K562 (cell line): ENCODE data around the gene ETV7. TPM values are rescaled to one million over a fixed set of nuclear protein-coding genes. Genes with fewer than 3 reads are reported as not detected.
A peak's percentile ranks its signal among the peaks of the same experiment; 100 is the strongest.

ENCODE experiments used
- ATAC-seq: fragments of 200-7000 bp; cut with Tn5 transposase; 3 replicates; pipeline ENCODE4 v1.9.1; 2020; ENCODE audit warnings: moderate library complexity
- BruUV-seq: library from RNA; stranded (reverse); fragments of 400-500 nt; replicated peaks from 2 replicates; lab custom pipeline; 2021; lab: Mats Ljungman, UMichigan
- CTCF ChIA-PET: fragments of 300-600 bp; formaldehyde crosslinking; extraction: SDS; loops from one replicate; lab custom pipeline; 2021; ENCODE audit warnings: low intra/inter-chr PET ratio; lab: Yijun Ruan, JAX
- POLR2A ChIA-PET: fragments of 300-600, 350-650 bp; sonication (Branson Sonifier 250); formaldehyde crosslinking; extraction: SDS; loops from one replicate; lab custom pipeline; 2021; ENCODE audit warnings: antibody characterized with exemption, inconsistent platforms; lab: Yijun Ruan, JAX
- DNase-seq, 4 experiments: peaks; one replicate each; pipeline versions ENCODE4 v3.0.0 to v3.0.0-alpha.2; 2011 to 2018; ENCODE audit warnings: low spot score in 3 of 4, mixed read lengths in 3 of 4; ENCODE audit errors: extremely low read depth in 1 of 4
- FAIRE-seq: peaks from 2 replicates; lab custom pipeline; 2011; peaks lifted over from hg19 to GRCh38; lab: Jason Lieb, UNC
- H2AFZ ChIP-seq: 2 replicates; pipeline ENCODE4 v1.6.0; 2011; ENCODE audit warnings: low read depth, low read length, control low read depth, inconsistent platforms
- H3K27ac ChIP-seq: fragments of 200-600 bp; 3 replicates; pipeline ENCODE4 v1.8.0; 2011; ENCODE audit warnings: low read depth, mild to moderate bottlenecking, control low read depth, inconsistent platforms, low read length, moderate library complexity, mixed read lengths; ENCODE audit errors: extremely low read depth
- H3K27me3 ChIP-seq, 2 experiments: fragments of 300-600 bp in 1 of 2; 2 replicates in 1 of 2; 3 replicates in 1 of 2; pipeline versions ENCODE4 v1.6.0 to v1.8.0; 2011; ENCODE audit warnings: inconsistent platforms in 2 of 2, low read length in 2 of 2, mild to moderate bottlenecking in 1 of 2, mixed read lengths in 1 of 2, moderate library complexity in 1 of 2; ENCODE audit not compliant: control insufficient read depth in 2 of 2, insufficient read depth in 2 of 2
- H3K36me3 ChIP-seq: fragments of 300-600 bp; 3 replicates; pipeline ENCODE4 v1.8.0; 2011; ENCODE audit warnings: mild to moderate bottlenecking, low read length, inconsistent platforms; ENCODE audit not compliant: control insufficient read depth, insufficient read depth
- H3K4me1 ChIP-seq, 2 experiments: fragments of 200-600 bp in 1 of 2; replicated peaks in 1 of 2; 2 replicates in 1 of 2; 3 replicates in 1 of 2; pipeline versions ENCODE4 v1.5.1 to v1.8.0; 2011; ENCODE audit warnings: inconsistent platforms in 2 of 2, low read length in 2 of 2, mild to moderate bottlenecking in 1 of 2, mixed read lengths in 1 of 2, moderate library complexity in 1 of 2; ENCODE audit not compliant: control insufficient read depth in 2 of 2, insufficient read depth in 2 of 2
- H3K4me2 ChIP-seq: 2 replicates; pipeline ENCODE4 v1.6.1; 2011; ENCODE audit warnings: low read length, control low read depth, inconsistent platforms, mixed read lengths; ENCODE audit not compliant: insufficient read depth
- H3K4me3 ChIP-seq: fragments of 200-600 bp; sonication (generic), shearing (Covaris generic); 2 replicates; pipeline ENCODE4 v1.5.1; 2016; ENCODE audit warnings: control low read depth, inconsistent platforms
- H3K79me2 ChIP-seq: fragments of 200-600 bp; 3 replicates; pipeline ENCODE4 v1.8.0; 2011; ENCODE audit warnings: low read length, inconsistent platforms; ENCODE audit not compliant: control insufficient read depth, insufficient read depth
- H3K9ac ChIP-seq, 2 experiments: 2 replicates each; pipeline versions ENCODE4 v1.6.0 to v1.6.1; 2011; ENCODE audit warnings: low read depth in 2 of 2, low read length in 2 of 2, control low read depth in 1 of 2, inconsistent platforms in 1 of 2, mild to moderate bottlenecking in 1 of 2, mixed read lengths in 1 of 2; ENCODE audit not compliant: insufficient read depth in 1 of 2
- H3K9me1 ChIP-seq: one replicate; pipeline ENCODE4 v1.6.0; 2011; ENCODE audit warnings: inconsistent platforms, mild to moderate bottlenecking, low read length, moderate library complexity; ENCODE audit not compliant: control insufficient read depth, insufficient read depth
- H3K9me3 ChIP-seq: replicated peaks from 2 replicates; pipeline ENCODE4 v1.5.1; 2011; ENCODE audit warnings: low read depth, low read length, inconsistent platforms; ENCODE audit not compliant: control insufficient read depth, insufficient read depth
- H4K20me1 ChIP-seq: replicated peaks from 2 replicates; pipeline ENCODE4 v1.6.1; 2011; ENCODE audit warnings: low read length, inconsistent platforms, mixed read lengths; ENCODE audit not compliant: control insufficient read depth, insufficient read depth
- BCOR ChIP-seq: fragments of 450-650 bp; IDR thresholded peaks from 2 replicates; pipeline ENCODE4 v1.6.1; 2016
- CBX1 ChIP-seq: sonication (generic); IDR thresholded peaks from 2 replicates; pipeline ENCODE4 v1.6.1; 2016; ENCODE audit warnings: antibody characterized with exemption, low read depth, mild to moderate bottlenecking
- CBX3 ChIP-seq, 2 experiments: IDR thresholded peaks; 1 replicate in 1 of 2; 2 replicates in 1 of 2; pipeline ENCODE4 v1.6.1; 2012; ENCODE audit warnings: inconsistent platforms in 2 of 2, low read length in 2 of 2, borderline replicate concordance in 1 of 2, control low read depth in 1 of 2
- CBX8 ChIP-seq: fragments of 200-600 bp; sonication (generic); IDR thresholded peaks from 2 replicates; pipeline ENCODE4 v1.6.1; 2012; ENCODE audit warnings: borderline replicate concordance, mixed run types, low read depth, mild to moderate bottlenecking, moderate library complexity, mixed read lengths, low read length, control low read depth, inconsistent platforms; ENCODE audit not compliant: poor library complexity, severe bottlenecking; ENCODE audit errors: extremely low read depth
- DDX20 ChIP-seq: fragments of 450-650 bp; IDR thresholded peaks from 2 replicates; pipeline ENCODE4 v1.6.1; 2016; ENCODE audit warnings: missing genetic modification characterization, low read depth, mild to moderate bottlenecking, missing compliant biosample characterization, moderate library complexity
- HDAC2 ChIP-seq: fragments of 450-650 bp; IDR thresholded peaks from 2 replicates; pipeline ENCODE4 v1.6.1; 2016; ENCODE audit warnings: mild to moderate bottlenecking
- KDM1A ChIP-seq, 2 experiments: fragments of 450-650 bp; IDR thresholded peaks; 2 replicates each; pipeline ENCODE4 v1.6.1; 2016; ENCODE audit warnings: mild to moderate bottlenecking in 2 of 2
- MAZ ChIP-seq, 2 experiments: fragments of 450-650 bp in 1 of 2; sonication (generic) in 1 of 2; formaldehyde crosslinking; IDR thresholded peaks in 1 of 2; conservative IDR thresholded peaks in 1 of 2; 2 replicates each; pipeline versions ENCODE4 v1.4.0 to v1.5.0; 2020; ENCODE audit warnings: mild to moderate bottlenecking in 1 of 2, missing genetic modification reagents in 1 of 2
- MYC ChIP-seq, 2 experiments: fragments of 250-450 bp in 1 of 2; sonication (Bioruptor Pico) in 1 of 2; IDR thresholded peaks; 2 replicates each; pipeline versions ENCODE4 v1.5.1 to v1.6.1; 2012 to 2021; ENCODE audit warnings: low read depth in 2 of 2, borderline replicate concordance in 1 of 2, improper control_type of control experiment in 1 of 2, low read length in 1 of 2, mild to moderate bottlenecking in 1 of 2, moderate library complexity in 1 of 2
- NEUROD1 ChIP-seq: fragments of 150-350 bp; IDR thresholded peaks from 2 replicates; pipeline ENCODE4 v1.6.1; 2014; ENCODE audit warnings: borderline replicate concordance, low read length, low read depth; ENCODE audit not compliant: partially characterized antibody
- PHF21A ChIP-seq: fragments of 450-650 bp; IDR thresholded peaks from 2 replicates; pipeline ENCODE4 v1.6.1; 2017; ENCODE audit warnings: low read depth, borderline replicate concordance
- RBM25 ChIP-seq: fragments of 200-400 bp; formaldehyde crosslinking; IDR thresholded peaks from 2 replicates; pipeline ENCODE4 v1.6.1; 2018; ENCODE audit warnings: low read length, low read depth, moderate library complexity; ENCODE audit not compliant: severe bottlenecking
- SETDB1 ChIP-seq: IDR thresholded peaks from one replicate; pipeline ENCODE4 v1.6.1; 2012; ENCODE audit warnings: low read length, control low read depth, inconsistent platforms
- U2AF2 ChIP-seq: fragments of 200-400 bp; formaldehyde crosslinking; optimal IDR thresholded peaks from 2 replicates; pipeline ENCODE3; 2017; ENCODE audit warnings: low read depth, mild to moderate bottlenecking, low read length
- ZNF146 ChIP-seq: IDR thresholded peaks from one replicate; pipeline ENCODE4 v1.6.1; 2018; ENCODE audit warnings: missing compliant biosample characterization; ENCODE audit not compliant: unreplicated experiment
- WGBS: fragments of 100-300 bp; shearing (Covaris generic); methylation state at CpG from one replicate; pipeline ENCODE4 v1.1.6; 2016; ENCODE audit warnings: low coverage, mixed read lengths; ENCODE audit not compliant: insufficient coverage; ENCODE audit errors: missing lambda C conversion rate; 5-methylcytosine and 5-hydroxymethylcytosine counted together
- in situ Hi-C: fragments of 300-500 bp; cut with MboI; formaldehyde crosslinking; loops from 4 replicates; pipeline ENCODE4 v1.15.0; 2018; ENCODE audit warnings: inconsistent platforms, mixed read lengths
- intact Hi-C: fragments of 100-400 bp; cut with micrococcal nuclease; formaldehyde crosslinking; loops from 2 replicates; pipeline ENCODE4 v1.14.2; 2022
- polyA plus RNA-seq, 8 experiments: library from polyadenylated mRNA; depleted of rRNA in 4 of 8; stranded (reverse) in 5 of 8; unstranded in 3 of 8; fragments of >200 nt; fragmentation: Nextera tagmentation in 2 of 8; fragmentation: Illumina TruSeq in 1 of 8; extraction: Ambion mirVana in 2 of 8; extraction: Trizol in 1 of 8; gene quantifications; 2 replicates each; pipeline versions ENCODE4 v1.2.1 to v1.2.3, GENCODE V29; 2011 to 2014; ENCODE audit warnings: inconsistent platforms in 1 of 8, missing spikeins in 1 of 8
- total RNA-seq, 7 experiments: library from RNA; depleted of rRNA in 6 of 7; stranded (reverse); fragments of >200 nt in 6 of 7; fragmentation: Illumina TruSeq in 2 of 7; extraction: Trizol in 2 of 7; gene quantifications; 2 replicates each; pipeline versions ENCODE4 v1.2.1 to v1.2.3, GENCODE V29; 2011 to 2021; ENCODE audit warnings: low replicate concordance in 1 of 7
- TF ChIP-seq, protein P1 (sequence below): fragments of 250-450 bp; sonication (Bioruptor Pico); IDR thresholded peaks from 2 replicates; pipeline ENCODE4 v1.8.0; 2022; ENCODE audit warnings: inconsistent platforms, mild to moderate bottlenecking, moderate library complexity, borderline replicate concordance

The ETV7 gene
- total and polyA plus RNA-seq, 9 of the 15 experiments (the other 6 are each of a cell fraction or from before 2014, with no cell fraction given) = 0.07 to 0.22 (median 0.14) TPM; not detected in 3

DNA sequence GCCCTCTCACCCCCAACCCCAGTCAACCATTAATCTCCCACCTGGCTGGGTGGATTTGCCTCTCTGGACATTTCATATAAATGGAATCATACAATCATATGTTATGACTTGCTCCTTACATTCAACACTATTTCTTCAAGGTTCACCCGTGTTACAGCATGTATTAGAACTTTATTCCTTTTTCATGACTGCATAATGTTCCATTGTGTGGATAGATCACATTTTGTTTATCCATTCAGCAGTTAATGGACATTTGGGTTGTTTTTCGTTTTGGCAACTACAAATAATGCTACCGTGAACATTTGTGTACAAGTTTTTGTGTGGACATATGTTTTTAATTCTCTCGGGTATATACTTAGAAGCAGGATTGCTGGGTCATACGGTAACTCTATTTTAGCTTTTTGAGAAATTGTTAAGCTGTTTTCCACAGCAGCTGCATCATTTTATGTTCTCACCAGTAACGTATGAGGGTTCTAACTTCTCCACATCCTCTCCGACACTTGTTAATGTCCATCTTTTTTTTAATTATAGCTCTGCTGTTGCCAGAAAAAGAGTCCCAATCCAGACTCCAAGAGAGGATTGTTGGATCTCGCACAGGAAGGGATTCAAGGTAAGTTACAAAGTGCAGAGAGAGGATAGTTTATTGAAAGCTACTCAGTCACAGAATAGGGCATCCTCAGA, 34.9 kb downstream of the ETV7 start:
- peaks cover 5% of the 10 kb centered on the region; the same call in 1 of the 2 replicates for H3K9me3 ChIP-seq
- in situ Hi-C loops (no loop called here), intact Hi-C loops (no loop called here)
- ChIA-PET CTCF (no interaction called here), POLR2A (no interaction called here)
- peaks cover 9% of the 10 kb centered on the region; the same call in 1 of the 2 replicates for H4K20me1 ChIP-seq
- H2AFZ ChIP-seq = no peak overlapping the region
- no peak overlapping the region for H3K9ac ChIP-seq
- peaks cover 11 to 25% of the 10 kb centered on the region in 2 experiments; a peak in 4 of 5 replicates for H3K4me1 ChIP-seq
- no peak for DNase-seq
- no peaks in the 10 kb centered on the region for H3K36me3 ChIP-seq
- H3K4me2 ChIP-seq = no peak overlapping the region
- no peak for ATAC-seq
- no peaks in the 10 kb centered on the region; a peak in 1 of 5 replicates for H3K27me3 ChIP-seq
- no peak overlapping the region for H3K27ac ChIP-seq
- BruUV-seq = no TSS peak
- WGBS = 46% methylated on average over 8 of the region's 8 CpGs
- no peak overlapping the region for H3K4me3 ChIP-seq
- no peak for FAIRE-seq
- no peaks in the 10 kb centered on the region for H3K9me1 ChIP-seq
- H3K79me2 ChIP-seq = no peaks in the 10 kb centered on the region
- TF ChIP-seq CBX8 = peak; percentile 50
- TF ChIP-seq BCOR = peak; percentile 88
- TF ChIP-seq ZNF146 (CRISPR knock-in tag) = peak; percentile 100
- TF ChIP-seq HDAC2 = 0 out of 2 replicates have a peak, but pooled peaks have one; percentile 42
- no peak for TF ChIP-seq NEUROD1
- peak; percentile 86 for TF ChIP-seq RBM25
- TF ChIP-seq, protein P1, sequence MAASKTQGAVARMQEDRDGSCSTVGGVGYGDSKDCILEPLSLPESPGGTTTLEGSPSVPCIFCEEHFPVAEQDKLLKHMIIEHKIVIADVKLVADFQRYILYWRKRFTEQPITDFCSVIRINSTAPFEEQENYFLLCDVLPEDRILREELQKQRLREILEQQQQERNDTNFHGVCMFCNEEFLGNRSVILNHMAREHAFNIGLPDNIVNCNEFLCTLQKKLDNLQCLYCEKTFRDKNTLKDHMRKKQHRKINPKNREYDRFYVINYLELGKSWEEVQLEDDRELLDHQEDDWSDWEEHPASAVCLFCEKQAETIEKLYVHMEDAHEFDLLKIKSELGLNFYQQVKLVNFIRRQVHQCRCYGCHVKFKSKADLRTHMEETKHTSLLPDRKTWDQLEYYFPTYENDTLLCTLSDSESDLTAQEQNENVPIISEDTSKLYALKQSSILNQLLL = no peak
- peak; percentile 79 for TF ChIP-seq KDM1A (IDR thresholded peaks at IDR 0.05)
- TF ChIP-seq SETDB1 = no peak
- TF ChIP-seq CBX3 (IDR thresholded peaks at IDR 0.05; ENCODE audit: borderline replicate concordance in 1 of 2, low read length in 2 of 2) = peak in 1 of 2 experiments; percentile 72; a peak in 1 of 3 replicates
- 0 out of 2 replicates have a peak, but pooled peaks have one; percentile 30 for TF ChIP-seq PHF21A
- TF ChIP-seq U2AF2 = no peak
- no peak for TF ChIP-seq DDX20 (tag)
- 0 out of 2 replicates have a peak, but pooled peaks have one; percentile 45 for TF ChIP-seq CBX1
- TF ChIP-seq MAZ (CRISPR knock-in tag; conservative IDR thresholded peaks at IDR 0.05 in 1 of 2, IDR thresholded peaks at IDR 0.05 in 1 of 2) = peak in 1 of 2 experiments; percentile 21; a peak in 1 of 4 replicates
- TF ChIP-seq MYC (IDR thresholded peaks at IDR 0.05; ENCODE audit: low read depth, low read length) = no peak
- TF ChIP-seq MYC (CRISPR knock-in tag; IDR thresholded peaks at IDR 0.05; ENCODE audit: borderline replicate concordance, low read depth) = no peak
- TF ChIP-seq, all 486 proteins: peak for 10
